COLO829 (cell line): Measurements from ENCODE around the gene ZNF827.

ENCODE experiments used
- DNase-seq: peaks from one replicate; pipeline ENCODE4 v3.0.0; 2012; ENCODE audit warnings: low spot score

The ZNF827 gene

GRCh38 chr4:145791988-145792387 is 146.6 kb downstream of the ZNF827 start:
- DNase-seq, result no peak

GRCh38 chr4:145788755-145789154 is 149.9 kb downstream of the ZNF827 start:
- DNase-seq, result no peak

- no peak for DNase-seq
These were observed 151.8 kb downstream of the ZNF827 start for GRCh38 chr4:145786830-145787229.

- no peak for DNase-seq
These were observed 152.4 kb downstream of the ZNF827 start for GRCh38 chr4:145786261-145786660.

- DNase-seq, result no peak
These were observed 153.1 kb downstream of the ZNF827 start for GRCh38 chr4:145785391-145786008.

- DNase-seq, result no peak
These were observed 154.6 kb downstream of the ZNF827 start for GRCh38 chr4:145784036-145784435.

GRCh38 chr4:145782756-145783155 is 155.9 kb downstream of the ZNF827 start:
- no peak for DNase-seq

GRCh38 chr4:145781351-145781750 is 157.3 kb downstream of the ZNF827 start:
- DNase-seq, result no peak

GRCh38 chr4:145779319-145779801 is 159.3 kb downstream of the ZNF827 start:
- DNase-seq, result no peak

- no peak for DNase-seq
These were observed 162.4 kb downstream of the ZNF827 start for GRCh38 chr4:145776208-145776607.

- DNase-seq, result no peak
These were observed 163.2 kb downstream of the ZNF827 start for GRCh38 chr4:145775406-145775805.

GRCh38 chr4:145774473-145774872 is 164.2 kb downstream of the ZNF827 start:
- no peak for DNase-seq

- DNase-seq, result no peak
These were observed 164.9 kb downstream of the ZNF827 start for GRCh38 chr4:145773581-145774234.

GRCh38 chr4:145772347-145772746 is 166.3 kb downstream of the ZNF827 start:
- DNase-seq, result no peak

GRCh38 chr4:145770124-145770523 is 168.5 kb downstream of the ZNF827 start:
- no peak for DNase-seq

GRCh38 chr4:145769450-145770037 is 169.1 kb downstream of the ZNF827 start:
- DNase-seq, result no peak

GRCh38 chr4:145766273-145766672 is 172.3 kb downstream of the ZNF827 start:
- DNase-seq, result no peak

- no peak for DNase-seq
These were observed 175.2 kb downstream of the ZNF827 start for GRCh38 chr4:145763399-145763798.

- no peak for DNase-seq
These were observed 175.9 kb downstream of the ZNF827 start for GRCh38 chr4:145762719-145763118.

- DNase-seq, result no peak
These were observed 177.4 kb downstream of the ZNF827 start for GRCh38 chr4:145760961-145761929.

GRCh38 chr4:145760176-145760575 is 178.4 kb downstream of the ZNF827 start:
- no peak for DNase-seq

- no peak for DNase-seq
These were observed 181.4 kb downstream of the ZNF827 start for GRCh38 chr4:145757188-145757587.
